Measurements from ENCODE around the gene TIAM1. TPM values are rescaled to one million over a fixed set of nuclear protein-coding genes. Genes with fewer than 3 reads are reported as not detected.

Gene TIAM1
- total RNA-seq, 1 donor from 2014 or later, result 17.8 TPM

DNA sequence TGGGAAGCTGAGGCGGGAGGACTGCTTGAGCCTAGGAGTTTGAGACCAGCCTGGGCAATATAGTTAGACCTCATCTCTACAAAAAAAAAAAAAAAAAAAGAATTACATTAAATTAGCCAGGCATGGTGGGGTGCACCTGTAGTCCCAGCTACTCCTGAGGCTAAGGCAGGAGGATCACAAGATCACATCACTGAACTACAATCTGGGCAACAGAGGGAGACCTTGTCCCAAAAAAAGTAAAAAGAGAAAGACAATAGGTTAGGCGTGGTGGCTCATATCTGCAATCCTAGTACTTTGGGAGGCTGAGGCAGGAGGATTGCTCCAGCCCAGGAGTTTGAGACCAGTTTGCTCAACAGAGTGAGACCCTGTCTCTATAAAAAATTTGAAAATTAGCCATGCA is 130.3 kb downstream of the TIAM1 start:
- no peak overlapping the region for H3K9ac ChIP-seq (ENCODE audit: low read length)
- H3K4me2 ChIP-seq (ENCODE audit: low read length), result no peak overlapping the region
- no peak for DNase-seq (ENCODE audit: low read depth)
- H3K9me3 Mint-ChIP-seq (ENCODE audit: unreplicated experiment), result no peaks in the 10 kb centered on the region
- no peak overlapping the region for H3K27ac ChIP-seq (ENCODE audit: low read depth, low read length)
- no peak for TF ChIP-seq EZH2 (IDR thresholded peaks at IDR 0.05; ENCODE audit: insufficient read depth, low read length)
- TF ChIP-seq, protein P1, sequence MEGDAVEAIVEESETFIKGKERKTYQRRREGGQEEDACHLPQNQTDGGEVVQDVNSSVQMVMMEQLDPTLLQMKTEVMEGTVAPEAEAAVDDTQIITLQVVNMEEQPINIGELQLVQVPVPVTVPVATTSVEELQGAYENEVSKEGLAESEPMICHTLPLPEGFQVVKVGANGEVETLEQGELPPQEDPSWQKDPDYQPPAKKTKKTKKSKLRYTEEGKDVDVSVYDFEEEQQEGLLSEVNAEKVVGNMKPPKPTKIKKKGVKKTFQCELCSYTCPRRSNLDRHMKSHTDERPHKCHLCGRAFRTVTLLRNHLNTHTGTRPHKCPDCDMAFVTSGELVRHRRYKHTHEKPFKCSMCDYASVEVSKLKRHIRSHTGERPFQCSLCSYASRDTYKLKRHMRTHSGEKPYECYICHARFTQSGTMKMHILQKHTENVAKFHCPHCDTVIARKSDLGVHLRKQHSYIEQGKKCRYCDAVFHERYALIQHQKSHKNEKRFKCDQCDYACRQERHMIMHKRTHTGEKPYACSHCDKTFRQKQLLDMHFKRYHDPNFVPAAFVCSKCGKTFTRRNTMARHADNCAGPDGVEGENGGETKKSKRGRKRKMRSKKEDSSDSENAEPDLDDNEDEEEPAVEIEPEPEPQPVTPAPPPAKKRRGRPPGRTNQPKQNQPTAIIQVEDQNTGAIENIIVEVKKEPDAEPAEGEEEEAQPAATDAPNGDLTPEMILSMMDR (IDR thresholded peaks at IDR 0.05; ENCODE audit: insufficient read depth, low read depth, low read length), result no peak
- no peaks in the 10 kb centered on the region for H3K27me3 ChIP-seq (ENCODE audit: insufficient read depth, low read length)
- H3K79me2 ChIP-seq (ENCODE audit: insufficient read depth, low read length), result no peaks in the 10 kb centered on the region
- no peaks in the 10 kb centered on the region for H3K4me1 Mint-ChIP-seq (ENCODE audit: low read depth, unreplicated experiment)
- no peak for FAIRE-seq
- H3K27me3 Mint-ChIP-seq (ENCODE audit: low read depth, unreplicated experiment), result no peaks in the 10 kb centered on the region
- no peak overlapping the region for H3K4me3 ChIP-seq (ENCODE audit: insufficient read depth, low read depth, low read length)
- no peak overlapping the region for H2AFZ ChIP-seq (ENCODE audit: low read depth, low read length)
- no peaks in the 10 kb centered on the region for H4K20me1 ChIP-seq (ENCODE audit: insufficient read depth, low read length)
- H3K4me1 ChIP-seq (ENCODE audit: insufficient read depth, low read length), result no peaks in the 10 kb centered on the region
- H3K27ac Mint-ChIP-seq (ENCODE audit: unreplicated experiment), result no peak overlapping the region
- peaks cover 10% of the 10 kb centered on the region for H3K36me3 ChIP-seq (ENCODE audit: insufficient read depth, low read length)
- no peaks in the 10 kb centered on the region for H3K9me3 ChIP-seq (ENCODE audit: insufficient read depth, low read depth, low read length)
- peaks cover 8% of the 10 kb centered on the region for H3K36me3 Mint-ChIP-seq (ENCODE audit: low read depth, unreplicated experiment)
- no peak overlapping the region for H3K4me3 Mint-ChIP-seq (ENCODE audit: unreplicated experiment)

DNA sequence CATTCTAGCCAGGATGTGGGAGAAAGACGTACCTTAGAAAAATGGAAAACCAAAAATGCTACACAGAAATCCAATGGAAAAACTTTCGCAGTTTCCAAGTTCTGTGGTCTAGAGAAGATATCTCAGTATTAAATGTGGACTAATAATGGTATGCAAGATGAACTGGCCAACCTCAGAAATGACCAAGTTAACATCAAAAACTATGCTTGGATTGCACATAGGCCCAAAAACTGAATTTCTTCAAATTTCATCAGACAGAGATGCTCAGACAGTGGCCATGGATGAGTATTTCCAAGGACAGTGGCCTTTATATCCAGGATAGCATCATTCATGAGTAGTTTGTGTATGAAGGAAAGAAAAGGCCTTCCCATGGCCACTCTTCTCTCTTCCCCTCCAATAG is 132.2 kb downstream of the TIAM1 start:
- H3K9me3 Mint-ChIP-seq (ENCODE audit: unreplicated experiment), result no peaks in the 10 kb centered on the region
- Histone ChIP-seq H3K4me1 (ENCODE audit: insufficient read depth, low read length) (no peaks in the 10 kb centered on the region), H3K27ac (ENCODE audit: low read depth, low read length) (no peak overlapping the region), H3K9me3 (ENCODE audit: insufficient read depth, low read depth, low read length) (no peaks in the 10 kb centered on the region), H4K20me1 (ENCODE audit: insufficient read depth, low read length) (no peaks in the 10 kb centered on the region), H3K27me3 (ENCODE audit: insufficient read depth, low read length) (no peaks in the 10 kb centered on the region), H2AFZ (ENCODE audit: low read depth, low read length) (no peak overlapping the region), H3K4me3 (ENCODE audit: insufficient read depth, low read depth, low read length) (no peak overlapping the region), H3K36me3 (ENCODE audit: insufficient read depth, low read length) (peaks cover 7% of the 10 kb centered on the region), H3K4me2 (ENCODE audit: low read length) (no peak overlapping the region), H3K79me2 (ENCODE audit: insufficient read depth, low read length) (no peaks in the 10 kb centered on the region), H3K9ac (ENCODE audit: low read length) (no peak overlapping the region)
- DNase-seq (ENCODE audit: low read depth) (no peak), FAIRE-seq (no peak)
- no peak overlapping the region for H3K4me3 Mint-ChIP-seq (ENCODE audit: unreplicated experiment)
- no peak overlapping the region for H3K27ac Mint-ChIP-seq (ENCODE audit: unreplicated experiment)
- H3K27me3 Mint-ChIP-seq (ENCODE audit: low read depth, unreplicated experiment), result no peaks in the 10 kb centered on the region
- no peak for TF ChIP-seq EZH2 (IDR thresholded peaks at IDR 0.05; ENCODE audit: insufficient read depth, low read length)
- TF ChIP-seq, protein P1 (IDR thresholded peaks at IDR 0.05; ENCODE audit: insufficient read depth, low read depth, low read length), result no peak
- peaks cover 8% of the 10 kb centered on the region for H3K36me3 Mint-ChIP-seq (ENCODE audit: low read depth, unreplicated experiment)
- no peaks in the 10 kb centered on the region for H3K4me1 Mint-ChIP-seq (ENCODE audit: low read depth, unreplicated experiment)

DNA sequence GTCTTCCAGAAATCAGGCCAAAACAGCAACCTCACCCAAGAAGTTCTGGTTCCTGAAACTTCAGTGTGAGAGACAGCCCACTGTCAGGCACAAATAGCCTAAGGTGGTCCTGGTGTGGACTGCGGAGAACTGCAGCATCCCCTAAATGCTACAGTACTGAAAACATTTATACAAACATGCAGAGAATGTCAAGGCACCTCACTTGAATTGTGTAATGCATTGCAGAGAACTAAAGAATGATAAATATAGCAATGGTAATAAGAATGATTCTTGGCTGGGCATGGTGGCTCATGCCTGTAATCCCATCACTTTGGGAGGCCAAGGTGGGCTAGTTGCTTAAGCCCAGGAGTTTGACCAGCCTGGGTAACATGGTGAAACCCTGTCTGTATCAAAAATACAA is 138.6 kb downstream of the TIAM1 start:
- H3K27me3 Mint-ChIP-seq (ENCODE audit: low read depth, unreplicated experiment), result no peaks in the 10 kb centered on the region
- Histone ChIP-seq H3K9me3 (ENCODE audit: insufficient read depth, low read depth, low read length) (no peaks in the 10 kb centered on the region), H3K27me3 (ENCODE audit: insufficient read depth, low read length) (no peaks in the 10 kb centered on the region), H3K9ac (ENCODE audit: low read length) (no peak overlapping the region), H3K27ac (ENCODE audit: low read depth, low read length) (no peak overlapping the region), H2AFZ (ENCODE audit: low read depth, low read length) (no peak overlapping the region), H3K36me3 (ENCODE audit: insufficient read depth, low read length) (peaks cover 7% of the 10 kb centered on the region), H3K4me2 (ENCODE audit: low read length) (no peak overlapping the region), H3K4me3 (ENCODE audit: insufficient read depth, low read depth, low read length) (no peak overlapping the region), H4K20me1 (ENCODE audit: insufficient read depth, low read length) (no peaks in the 10 kb centered on the region), H3K4me1 (ENCODE audit: insufficient read depth, low read length) (peaks cover 19% of the 10 kb centered on the region), H3K79me2 (ENCODE audit: insufficient read depth, low read length) (no peaks in the 10 kb centered on the region)
- FAIRE-seq (no peak), DNase-seq (ENCODE audit: low read depth) (no peak)
- no peak overlapping the region for H3K27ac Mint-ChIP-seq (ENCODE audit: unreplicated experiment)
- TF ChIP-seq, protein P1 (IDR thresholded peaks at IDR 0.05; ENCODE audit: insufficient read depth, low read depth, low read length), result no peak
- no peak for TF ChIP-seq EZH2 (IDR thresholded peaks at IDR 0.05; ENCODE audit: insufficient read depth, low read length)
- peaks cover 12% of the 10 kb centered on the region for H3K4me1 Mint-ChIP-seq (ENCODE audit: low read depth, unreplicated experiment)
- H3K36me3 Mint-ChIP-seq (ENCODE audit: low read depth, unreplicated experiment), result peaks cover 3% of the 10 kb centered on the region
- no peaks in the 10 kb centered on the region for H3K9me3 Mint-ChIP-seq (ENCODE audit: unreplicated experiment)
- H3K4me3 Mint-ChIP-seq (ENCODE audit: unreplicated experiment), result no peak overlapping the region
